ENCODE measurements around the gene VWA5B1.
A peak's percentile ranks its signal among the peaks of the same experiment; 100 is the strongest.

Gene VWA5B1

DNA sequence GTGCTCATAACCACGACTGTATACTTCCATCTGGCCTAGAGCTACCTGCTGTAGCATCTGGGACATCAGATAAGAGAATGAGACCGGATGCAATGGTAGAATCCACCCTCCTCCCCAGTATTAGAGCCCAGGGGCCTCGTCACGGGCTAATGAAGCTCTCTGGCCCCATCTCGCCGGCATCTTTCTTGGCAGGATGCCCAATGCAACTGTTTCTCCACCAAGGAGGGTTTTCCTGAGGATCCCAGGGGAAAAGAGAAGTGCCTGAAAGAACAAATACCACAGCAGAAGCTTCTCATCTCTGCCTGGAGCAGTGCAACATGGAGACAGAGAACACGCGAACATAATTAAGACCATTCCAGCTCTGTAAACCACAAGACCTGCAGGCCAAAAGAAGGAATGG lies 80.0 kb downstream of the VWA5B1 start:
- peak; percentile 20 for DNase-seq

DNA sequence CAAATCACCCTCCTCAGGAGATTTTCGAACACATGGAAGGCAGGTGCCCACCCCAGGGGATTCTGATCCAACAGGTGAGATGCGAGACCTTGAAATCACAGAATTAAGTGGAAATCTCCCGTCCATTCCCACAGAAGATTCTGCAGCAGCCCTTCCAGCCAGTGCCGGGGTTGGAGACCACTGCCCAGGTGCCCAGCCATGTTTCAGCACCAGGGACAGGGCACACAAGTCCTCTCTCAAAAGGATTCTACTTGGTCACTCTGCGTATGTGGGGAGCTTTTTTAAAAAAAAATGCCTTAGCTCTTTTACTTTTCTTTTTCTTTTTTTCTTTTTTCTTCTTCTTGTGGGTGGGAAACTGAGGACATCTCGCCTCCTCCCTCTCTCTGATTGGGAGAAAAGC lies 80.7 kb downstream of the VWA5B1 start:
- no peak for DNase-seq

DNA sequence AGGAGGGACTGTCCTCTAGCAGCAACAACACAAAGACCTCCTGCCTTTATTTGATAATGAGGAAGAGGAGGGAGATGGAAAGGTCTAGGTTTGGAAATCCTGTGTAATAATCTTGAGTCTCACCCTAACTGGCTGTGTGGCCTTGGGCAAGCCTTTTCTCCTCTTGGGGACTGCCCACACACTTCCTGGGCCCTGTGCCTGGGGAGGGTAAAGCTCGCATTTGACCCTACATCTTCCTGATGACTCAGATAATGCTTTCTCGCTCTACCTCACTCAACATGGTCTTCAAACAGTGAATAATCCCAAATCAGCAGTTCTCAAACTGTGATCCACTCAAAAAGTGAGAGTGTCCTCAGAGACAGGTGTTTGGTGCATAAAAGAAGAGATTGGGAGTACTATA lies 81.2 kb downstream of the VWA5B1 start:
- DNase-seq = no peak

DNA sequence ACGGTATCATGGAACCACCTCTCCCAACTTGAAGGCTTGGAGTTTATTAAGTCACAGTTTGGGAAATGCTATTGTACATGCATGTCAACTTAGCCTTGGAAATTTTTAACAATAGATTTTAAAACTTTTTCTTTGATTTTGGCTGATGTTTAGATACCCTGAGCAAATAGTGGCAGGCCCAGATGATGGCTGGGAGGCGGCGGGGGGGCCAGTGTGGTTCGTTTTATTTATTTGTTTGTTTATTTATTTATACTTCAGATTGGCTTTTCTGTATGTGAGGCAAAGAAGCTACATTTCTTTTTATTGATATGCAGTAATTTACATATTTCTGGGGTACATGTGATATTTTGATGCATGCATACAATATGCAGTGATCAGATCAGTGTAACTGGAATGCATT lies 82.0 kb downstream of the VWA5B1 start:
- DNase-seq = no peak

DNA sequence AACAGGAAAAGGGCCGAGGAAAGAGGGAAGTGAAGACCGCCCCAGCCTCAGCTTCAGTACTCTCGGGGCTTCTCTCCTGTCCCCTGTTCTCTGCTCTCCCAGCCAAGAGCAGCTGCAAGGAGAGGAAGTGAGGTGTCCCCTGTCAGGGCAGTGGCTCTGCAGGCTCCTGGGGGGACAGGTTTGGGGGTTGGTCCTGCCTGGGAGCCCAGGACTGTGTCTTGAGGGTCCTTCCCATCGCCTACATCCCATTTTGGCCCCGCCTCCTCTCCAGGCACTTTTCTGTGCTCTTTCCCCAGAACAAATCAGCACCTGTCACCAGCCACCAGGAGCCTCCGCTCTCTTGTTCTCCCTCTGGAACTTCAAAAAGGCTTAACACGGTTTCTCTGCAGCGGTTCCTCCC lies 82.6 kb downstream of the VWA5B1 start:
- no peak for DNase-seq

DNA sequence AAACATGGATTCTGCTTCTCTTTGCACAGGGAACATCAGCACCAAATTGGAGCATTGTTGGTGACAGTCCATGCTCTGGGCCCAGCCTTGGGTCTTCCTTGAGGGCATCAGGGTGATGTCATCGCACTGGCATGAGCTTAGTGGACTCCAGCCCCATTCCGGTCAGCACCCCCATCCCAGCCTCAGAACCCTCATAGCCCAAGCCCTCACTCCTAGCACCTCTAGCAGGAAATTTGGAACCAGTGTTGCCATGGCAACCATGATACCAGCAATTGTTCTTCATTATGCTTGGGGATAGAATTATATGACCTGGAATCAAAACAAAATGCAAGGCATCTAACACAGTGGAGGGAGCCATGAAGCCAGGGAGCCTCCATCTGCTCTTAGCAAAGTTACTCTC lies 83.1 kb downstream of the VWA5B1 start:
- peak; percentile 38 for DNase-seq

DNA sequence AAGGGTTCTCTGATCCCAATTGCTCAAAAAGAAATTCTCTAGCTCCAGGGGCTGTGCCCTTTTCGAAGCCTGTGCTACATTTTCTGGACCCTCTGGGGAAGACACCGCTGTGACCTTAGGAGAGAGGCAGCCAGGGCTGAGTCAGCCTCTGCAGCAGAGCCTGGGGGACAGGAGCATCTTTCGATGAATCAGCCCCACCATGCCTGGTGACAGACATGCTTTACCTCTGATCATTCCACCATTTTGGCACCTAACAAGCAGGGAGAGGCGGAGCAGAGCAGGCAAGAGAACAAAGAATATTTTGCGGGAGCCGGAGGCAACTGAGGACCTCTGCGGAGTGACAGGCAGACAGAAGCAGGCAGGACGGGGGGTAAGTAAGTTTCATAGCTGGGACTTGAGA lies 84.9 kb downstream of the VWA5B1 start:
- DNase-seq = peak; percentile 64

DNA sequence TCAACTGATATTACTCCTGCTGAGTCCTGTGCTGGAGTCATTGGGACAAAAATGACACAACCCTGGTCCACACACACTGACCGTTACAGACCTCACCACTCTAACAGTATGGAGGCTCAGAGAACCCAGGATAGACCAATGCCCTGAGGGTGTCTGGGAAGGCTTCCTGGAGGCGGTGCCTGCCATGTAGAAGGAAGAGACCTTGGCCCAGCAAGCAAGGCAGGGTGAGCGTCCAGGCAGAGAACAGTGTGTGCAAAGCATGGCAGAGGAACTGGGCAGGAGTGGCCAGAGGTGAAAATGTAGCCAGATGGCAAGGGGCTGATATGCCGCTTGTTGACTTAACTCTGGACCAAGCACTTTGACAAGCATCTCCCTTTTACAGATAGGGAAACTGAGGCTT lies 85.5 kb downstream of the VWA5B1 start:
- DNase-seq = no peak

DNA sequence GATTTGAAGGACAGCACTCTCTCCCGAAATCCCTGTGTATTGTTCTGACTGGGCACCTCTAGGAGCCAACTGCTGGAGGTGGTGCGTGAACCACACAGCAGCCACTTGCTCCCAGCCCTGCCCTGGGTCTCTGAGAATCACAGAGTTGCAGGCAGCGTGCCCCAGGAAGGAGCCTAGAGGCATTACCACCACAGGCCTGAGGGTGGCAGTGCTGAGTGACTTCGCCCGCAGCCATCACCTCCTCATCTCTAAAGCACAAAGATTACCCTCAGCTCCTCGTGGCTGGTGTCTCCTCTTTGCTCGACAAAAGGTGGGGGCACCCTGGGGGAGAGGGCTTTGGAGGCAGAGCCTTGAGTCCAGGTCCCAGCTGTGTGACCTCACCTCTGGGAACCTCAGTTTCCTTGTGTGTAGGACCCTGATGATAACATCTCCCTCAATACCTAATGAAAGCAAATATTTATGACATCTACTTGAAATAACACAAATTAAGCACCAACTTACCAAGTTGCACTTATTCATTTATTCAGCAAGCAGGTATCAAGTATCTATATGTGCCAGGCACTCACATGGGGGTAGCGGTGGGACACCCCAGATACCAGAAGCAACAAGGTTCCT lies 86.3 kb downstream of the VWA5B1 start:
- no peak for DNase-seq

DNA sequence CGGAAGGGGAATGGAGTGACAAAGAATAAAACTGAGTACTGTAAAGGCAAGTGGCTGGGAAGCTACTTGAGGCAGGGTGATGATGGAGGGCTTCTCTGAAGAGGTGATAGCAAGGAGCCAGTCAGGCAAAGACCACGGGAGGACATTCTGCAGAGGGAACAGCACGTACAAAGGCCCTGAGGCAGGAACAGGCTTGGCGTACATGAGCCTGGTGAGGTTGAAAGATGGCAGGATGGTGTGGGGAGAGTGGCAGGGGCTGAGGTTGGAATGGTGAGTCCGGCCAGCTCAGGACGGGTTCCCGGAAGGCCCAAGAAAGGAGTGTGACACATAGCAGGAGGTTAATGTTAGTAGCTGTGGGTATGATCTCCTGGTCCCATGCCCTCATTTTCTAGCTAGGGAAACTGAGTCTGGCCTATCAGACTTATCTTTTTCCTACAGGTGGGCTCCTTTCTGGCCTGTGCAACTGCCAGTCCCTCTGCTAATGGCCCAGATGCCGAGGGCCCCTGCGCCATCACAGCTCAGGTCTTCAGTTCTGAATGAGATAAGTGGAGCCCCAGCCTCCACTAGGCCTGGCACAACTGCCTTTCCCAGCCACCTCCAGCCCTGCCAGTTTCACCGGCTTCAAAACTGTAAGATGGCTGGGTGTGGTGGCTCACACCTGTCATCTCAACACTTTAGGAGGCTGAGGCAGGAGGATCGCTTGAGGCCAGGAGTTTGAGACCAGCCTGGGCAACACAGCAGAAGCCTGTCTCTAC lies 87.0 kb downstream of the VWA5B1 start:
- no peak for DNase-seq

DNA sequence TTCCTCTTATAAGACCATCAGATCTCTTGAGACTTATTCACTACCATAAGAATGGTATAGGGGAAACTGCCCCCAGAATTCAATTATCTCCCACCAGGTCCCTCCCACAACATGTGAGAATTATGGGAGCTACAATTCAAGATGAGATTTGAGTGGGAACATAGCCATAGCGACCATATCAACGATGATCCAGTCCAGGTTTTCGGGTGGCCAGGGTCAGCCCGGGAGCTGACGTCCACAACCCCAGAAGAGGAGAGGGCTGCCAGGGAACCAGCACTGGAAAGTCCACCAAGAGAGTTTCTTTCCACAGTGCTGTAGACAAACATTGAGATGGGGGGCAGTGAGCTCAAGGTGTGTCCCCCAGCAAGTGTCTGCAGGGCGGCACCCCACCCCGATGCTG lies 88.4 kb downstream of the VWA5B1 start:
- DNase-seq = no peak

DNA sequence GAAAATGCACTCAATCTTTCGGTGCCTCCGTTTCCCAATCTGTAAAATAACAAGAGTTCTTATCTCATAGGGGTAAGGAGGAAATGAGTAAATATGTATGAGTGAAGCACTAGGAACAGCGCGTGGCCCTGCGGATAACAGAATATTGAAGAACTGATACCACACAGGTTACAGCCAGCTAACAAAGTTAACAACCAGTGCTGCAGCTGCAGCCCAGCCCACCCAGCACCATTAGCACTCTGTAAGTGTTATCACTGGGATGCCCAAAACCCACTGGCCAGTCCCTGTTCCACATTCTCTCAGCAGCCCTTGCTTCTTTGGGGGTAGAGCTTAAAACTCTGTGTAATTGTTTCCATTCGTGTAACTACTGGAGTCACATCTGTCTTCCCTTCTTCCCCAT lies 89.5 kb downstream of the VWA5B1 start:
- no peak for DNase-seq

DNA sequence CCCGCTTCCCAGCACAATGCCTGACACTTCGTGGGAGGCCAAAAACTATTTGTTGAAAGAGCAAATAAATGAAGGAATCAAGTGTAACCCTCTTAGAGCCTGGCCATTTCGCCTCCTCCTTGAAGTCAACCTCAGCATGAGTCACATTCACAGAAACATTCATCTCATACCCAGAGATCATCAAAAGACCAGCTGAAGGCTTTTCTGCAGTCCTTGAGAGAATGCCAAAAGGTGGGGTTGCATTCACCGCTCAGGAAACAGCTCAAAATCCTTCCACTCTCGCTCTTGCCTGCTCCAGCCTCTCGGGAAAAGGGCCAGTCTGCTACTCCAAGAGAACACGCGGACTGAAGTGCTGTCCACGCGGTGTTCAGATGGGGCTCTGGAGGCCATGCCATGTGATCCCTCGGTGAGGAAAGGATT lies 90.0 kb downstream of the VWA5B1 start:
- peak; percentile 62 for DNase-seq

DNA sequence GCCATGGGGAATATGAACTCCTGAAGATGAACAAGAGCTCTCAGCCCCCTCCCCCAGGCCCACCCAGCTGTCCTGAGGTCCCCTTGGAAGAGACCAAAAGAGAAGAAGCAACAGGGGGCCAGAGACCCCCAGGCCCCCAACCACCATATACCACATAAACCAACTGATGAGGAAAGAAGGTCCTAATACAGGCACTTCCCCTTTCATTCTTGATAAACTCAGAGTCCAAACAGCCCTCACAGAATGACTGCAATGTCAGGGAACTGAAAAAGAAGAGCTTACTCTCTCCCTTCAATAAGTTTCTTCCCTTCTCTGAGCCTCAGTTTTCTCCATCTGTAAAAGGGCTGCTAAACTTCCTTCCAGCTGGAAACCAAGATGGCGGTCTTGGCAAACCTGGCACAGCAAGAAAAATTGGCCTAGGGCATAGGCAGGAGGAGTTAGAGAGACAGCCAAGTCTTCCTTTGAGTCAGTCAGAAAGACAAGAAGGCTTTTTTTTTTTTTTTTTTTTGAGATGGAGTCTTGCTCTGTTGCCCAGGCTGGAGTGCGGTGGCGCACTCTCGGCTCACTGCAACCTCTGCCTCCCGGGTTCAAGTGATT lies 90.5 kb downstream of the VWA5B1 start:
- no peak for DNase-seq

DNA sequence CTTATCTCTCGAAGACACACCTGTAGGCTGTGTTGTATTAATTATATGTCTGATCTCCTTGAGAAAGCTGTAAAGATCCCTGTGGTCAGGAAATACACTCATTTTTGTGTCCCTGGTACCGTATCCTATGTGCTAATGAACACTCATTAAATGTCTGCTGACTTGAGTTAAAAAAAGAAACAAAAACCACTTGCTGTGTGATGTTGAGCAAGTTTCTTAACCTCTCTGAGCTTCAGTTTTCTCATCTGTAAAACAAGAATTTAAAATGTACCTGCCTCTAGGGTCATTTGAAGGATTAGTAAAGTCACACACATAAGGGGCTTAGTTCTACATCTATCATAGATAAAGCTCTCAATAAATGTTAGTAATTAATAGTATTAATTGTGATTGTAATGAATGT lies 91.3 kb downstream of the VWA5B1 start:
- no peak for DNase-seq

DNA sequence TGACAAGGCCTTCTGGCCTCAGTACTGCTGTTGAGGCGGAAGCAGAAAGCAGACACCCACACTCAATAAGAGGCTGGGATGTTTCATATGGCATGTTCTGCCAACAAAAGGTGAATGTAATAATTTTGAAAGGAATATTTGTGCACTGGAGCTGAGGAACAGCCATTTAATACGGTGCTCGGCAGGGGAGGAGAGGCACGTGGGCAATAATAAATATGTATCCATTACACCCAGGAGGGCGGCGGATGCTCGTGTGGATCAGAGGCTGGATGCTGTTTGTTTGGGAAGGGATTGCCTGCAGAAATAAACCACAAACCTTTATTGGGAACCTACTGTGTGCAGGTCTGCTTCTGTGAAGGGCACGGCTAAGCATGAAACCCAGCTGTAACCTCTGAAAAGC lies 92.0 kb downstream of the VWA5B1 start:
- no peak for DNase-seq

DNA sequence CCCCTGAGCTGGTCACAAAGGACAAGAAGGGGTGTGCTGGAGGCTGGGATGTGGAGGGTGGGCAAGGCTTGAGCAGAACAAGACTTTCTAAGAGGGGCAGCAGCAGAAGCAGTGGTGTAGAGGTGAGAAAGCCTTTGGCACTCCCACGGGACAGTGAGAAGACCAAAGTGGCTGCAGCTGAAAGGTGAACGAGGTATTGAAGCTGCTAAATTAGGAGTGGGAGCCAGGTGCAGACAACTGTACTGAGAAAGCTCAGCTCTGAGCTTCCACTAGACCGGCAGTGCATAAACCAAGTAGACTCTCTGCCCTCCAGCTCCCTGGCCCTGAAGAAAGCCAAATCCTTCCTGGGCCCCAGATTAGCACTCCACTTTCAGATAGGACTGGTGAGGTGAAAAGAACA lies 93.0 kb downstream of the VWA5B1 start:
- DNase-seq = no peak

DNA sequence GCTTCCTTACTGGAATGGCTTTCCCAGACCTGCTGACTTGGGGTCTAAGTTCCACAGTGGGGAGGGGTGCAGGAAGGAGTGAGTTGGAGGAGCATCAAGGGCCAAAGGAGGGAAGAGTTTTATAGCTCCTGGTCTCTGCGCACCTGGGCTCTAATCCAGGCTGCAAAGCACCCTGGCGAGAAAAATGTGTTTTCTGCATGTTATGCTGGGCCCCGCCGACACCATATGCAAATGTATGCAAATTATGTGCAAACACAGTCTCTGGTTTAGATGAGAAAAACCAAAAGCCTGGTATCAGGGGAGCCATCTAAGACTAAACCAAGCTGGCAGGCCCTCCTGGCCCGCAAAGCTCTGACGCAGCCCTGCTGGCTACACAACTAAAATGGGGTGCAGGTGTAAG lies 95.0 kb downstream of the VWA5B1 start:
- DNase-seq = no peak

DNA sequence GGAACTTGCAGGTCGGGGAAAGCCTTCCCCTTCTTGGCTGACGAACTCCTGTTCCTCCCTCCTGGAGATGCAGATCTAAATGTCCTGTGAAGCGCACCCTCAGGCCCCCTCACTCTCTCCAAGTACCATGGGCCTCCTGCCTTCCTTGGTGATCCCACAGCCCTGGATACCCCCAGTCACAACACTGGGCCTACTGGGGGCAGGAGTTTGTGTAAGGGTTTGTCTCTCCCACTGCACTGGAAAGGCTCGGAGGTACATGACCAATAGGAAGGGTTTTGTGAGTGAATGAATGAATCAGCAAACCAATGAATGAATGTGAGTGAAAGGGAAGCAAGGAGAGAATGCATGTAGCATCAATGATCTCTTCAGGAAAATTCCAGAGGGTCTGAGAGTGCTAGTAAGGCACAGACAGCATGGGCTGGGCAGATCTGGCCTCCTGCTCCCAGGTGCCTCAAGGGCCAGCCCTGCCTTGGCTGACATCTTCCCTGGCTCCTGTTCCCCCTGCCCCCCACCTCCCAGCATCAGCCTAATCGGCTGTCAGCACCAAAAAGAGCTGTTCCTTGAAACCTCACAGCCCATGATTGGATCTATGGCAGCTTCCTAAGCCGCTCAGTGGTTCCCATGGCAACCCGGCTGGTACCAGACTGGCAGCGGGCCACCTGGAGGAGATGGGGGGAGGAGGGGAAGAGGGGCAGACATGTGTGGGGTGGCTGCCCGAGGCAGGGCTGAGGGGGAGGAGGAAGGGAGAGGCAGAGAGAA lies 95.8 kb downstream of the VWA5B1 start:
- DNase-seq = no peak

DNA sequence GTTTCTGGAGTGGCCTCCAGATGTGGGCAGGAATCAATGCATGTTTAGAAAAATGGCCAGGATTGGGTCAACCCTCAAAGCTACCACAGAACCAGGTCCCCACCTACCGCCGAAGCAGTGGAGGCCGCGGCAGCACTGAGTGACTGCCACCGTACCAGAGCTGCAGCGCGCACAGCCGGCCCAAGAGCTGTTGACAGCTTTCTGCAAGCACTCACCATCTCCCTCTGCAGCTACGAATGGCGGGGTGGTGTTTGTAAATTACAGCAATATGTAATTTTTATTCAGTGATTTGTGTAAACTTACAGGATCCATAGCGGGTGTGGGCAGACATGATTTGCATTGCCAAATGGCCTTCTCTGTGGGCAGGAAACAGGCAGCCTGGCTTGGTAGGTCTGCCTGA lies 98.9 kb downstream of the VWA5B1 start:
- no peak for DNase-seq

DNA sequence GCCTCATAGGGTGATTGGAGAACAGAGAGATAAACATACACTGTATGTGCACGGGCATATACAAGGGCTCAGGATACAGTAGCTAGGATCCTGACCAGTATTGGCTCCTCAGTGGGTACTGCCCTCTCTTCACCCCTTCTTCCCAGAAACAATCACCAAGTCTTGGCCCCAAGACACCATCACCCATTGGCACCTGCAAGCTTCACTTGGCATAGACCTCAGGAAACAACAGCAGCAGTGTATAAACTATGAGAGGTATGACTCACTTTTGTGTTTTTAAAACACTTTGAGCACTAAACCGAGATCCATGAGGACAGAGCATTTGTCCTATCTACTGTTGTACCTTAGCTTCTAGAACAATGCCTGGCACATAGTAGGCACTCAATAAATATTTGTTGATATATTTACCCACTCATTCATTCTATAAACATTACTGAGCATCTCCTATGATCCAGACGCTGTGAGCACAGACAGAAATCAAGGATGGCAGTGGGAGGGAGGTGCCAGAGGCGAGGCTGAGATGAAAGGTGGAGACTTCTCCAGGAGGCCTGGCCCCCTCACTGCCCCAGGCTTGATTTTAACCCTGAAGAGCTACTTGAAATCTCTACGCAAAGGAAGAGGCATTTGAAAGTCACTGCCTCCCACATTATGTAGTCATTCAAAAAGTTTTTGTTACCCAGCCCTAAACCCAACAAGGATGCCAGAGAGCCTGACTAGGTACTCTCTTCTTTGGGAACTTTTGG lies 100.1 kb downstream of the VWA5B1 start:
- no peak for DNase-seq

DNA sequence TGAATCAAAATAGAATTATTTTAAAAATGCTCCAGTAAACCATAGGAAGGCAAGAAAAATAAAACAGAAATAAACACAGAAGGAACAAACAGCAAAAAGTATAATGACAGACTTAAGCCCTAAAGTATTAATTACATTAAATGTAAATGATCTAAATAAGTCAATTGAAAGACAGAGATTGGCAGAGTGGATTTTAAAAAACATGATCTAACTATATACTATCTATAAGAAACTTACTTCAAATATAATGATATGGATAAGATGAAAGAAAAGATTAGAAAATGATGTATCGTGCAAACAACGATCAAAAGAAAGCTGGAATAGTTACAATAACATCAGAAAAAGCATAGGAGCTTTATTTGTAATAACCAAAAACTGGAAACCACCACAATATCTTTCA lies 104.6 kb downstream of the VWA5B1 start:
- no peak for DNase-seq

DNA sequence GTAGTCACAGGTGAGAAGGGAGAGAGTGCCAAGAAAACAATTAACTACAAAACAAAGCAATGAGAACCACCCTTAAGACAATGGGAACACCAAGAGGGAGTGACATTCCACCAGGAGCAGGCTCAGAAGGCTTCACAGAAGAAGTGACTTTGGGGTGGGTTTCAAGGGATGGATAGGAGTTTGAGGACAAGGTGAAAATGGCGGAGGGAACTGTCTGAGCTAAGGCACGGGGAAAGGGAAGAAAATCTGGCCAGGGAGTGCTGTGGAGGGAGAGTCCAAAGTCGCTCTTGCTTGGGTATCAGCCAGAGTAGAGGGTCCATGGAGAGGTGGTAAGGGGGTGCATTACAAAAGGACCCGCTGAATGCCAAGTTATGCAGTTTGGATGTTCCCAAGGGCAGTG lies 108.1 kb downstream of the VWA5B1 start:
- no peak for DNase-seq

All from T1000 (cell line).